Measurements from ENCODE around the gene STXBP4. TPM values are rescaled to one million over a fixed set of nuclear protein-coding genes. Genes with fewer than 3 reads are reported as not detected.
A peak's percentile ranks its signal among the peaks of the same experiment; 100 is the strongest.

Gene STXBP4
- total RNA-seq, 1 experiment from 2014 or later: 13.6 TPM

DNA sequence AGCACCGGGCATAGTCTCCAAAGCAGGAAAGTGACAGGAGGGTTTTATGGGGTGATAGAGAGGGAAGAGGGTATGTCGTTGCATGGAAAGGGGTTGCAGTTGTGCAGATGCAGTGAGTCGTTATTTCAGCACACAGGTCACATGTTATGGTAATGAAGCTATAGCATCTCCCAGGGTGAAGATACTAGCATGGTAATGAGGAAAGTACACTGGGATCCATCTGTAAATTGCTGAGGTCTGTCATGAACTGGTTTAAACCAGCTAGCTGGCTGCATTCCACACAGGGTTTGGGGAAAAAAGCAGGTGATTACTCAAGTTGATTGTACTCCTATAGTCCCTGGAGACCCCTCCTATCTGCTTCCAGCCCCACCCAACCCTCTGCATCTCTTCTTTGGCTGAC is 11.8 kb upstream of the STXBP4 start:
- no peak overlapping the region for H3K9ac ChIP-seq (ENCODE audit: low read length)
- no peaks in the 10 kb centered on the region for H4K20me1 ChIP-seq (ENCODE audit: insufficient read depth)
- H3K9me3 ChIP-seq (ENCODE audit: control insufficient read depth in 1 of 2, insufficient read depth in 1 of 2, low read depth in 1 of 2, low read length in 2 of 2): no peaks in the 10 kb centered on the region
- no peak for TF ChIP-seq SRF (IDR thresholded peaks at IDR 0.05; ENCODE audit: low read depth)
- TF ChIP-seq TCF7L2 (IDR thresholded peaks at IDR 0.05; ENCODE audit: borderline replicate concordance, extremely low read depth, insufficient read depth, insufficient read length): no peak
- TF ChIP-seq ZNF274 (IDR thresholded peaks at IDR 0.05; ENCODE audit: low read depth, low read length): no peak
- ATAC-seq (no peak), DNase-seq (ENCODE audit: low read depth, low spot score) (no peak)
- H3K36me3 ChIP-seq (ENCODE audit: control insufficient read depth in 1 of 2, insufficient read depth in 2 of 2, low read length in 2 of 2): peaks cover 38 to 47% of the 10 kb centered on the region in 2 experiments; a peak in 3 of 4 replicates
- H3K4me2 ChIP-seq (ENCODE audit: low read length): no peak overlapping the region
- intact Hi-C loops (cut with micrococcal nuclease): no loop called here
- no peaks in the 10 kb centered on the region for H3K27me3 ChIP-seq (ENCODE audit: insufficient read depth, low read length)
- CTCF ChIA-PET: no interaction called here
- H3K79me2 ChIP-seq (ENCODE audit: insufficient read depth, low read length): no peaks in the 10 kb centered on the region
- no peaks in the 10 kb centered on the region for H3K4me1 ChIP-seq (ENCODE audit: control insufficient read depth in 1 of 2, insufficient read depth in 2 of 2, low read length in 2 of 2)
- POLR2A ChIA-PET: interaction anchor here (1.1 kb wide), 1 partner anchor 19 kb away, joined by 3 read pairs; no protein-coding TSS in a partner anchor
- no peaks in the 10 kb centered on the region for H3K9me2 ChIP-seq (ENCODE audit: insufficient read depth)
- RAD21 ChIA-PET (ENCODE audit: low non-redundant PET in 1 of 2, low total read pairs in 2 of 2, uncharacterized antibody in 2 of 2, unreplicated experiment in 2 of 2): no interaction called here
- no TSS peak for BruUV-seq (replicated peaks)
- H3K27ac ChIP-seq (ENCODE audit: low read depth, low read length): no peak overlapping the region
- H2AFZ ChIP-seq (ENCODE audit: low read depth, low read length, poor library complexity, severe bottlenecking): no peak overlapping the region
- no peak overlapping the region for H3K4me3 ChIP-seq (replicated peaks in 1 of 2; ENCODE audit: low read depth in 1 of 2, low read length in 2 of 2)

DNA sequence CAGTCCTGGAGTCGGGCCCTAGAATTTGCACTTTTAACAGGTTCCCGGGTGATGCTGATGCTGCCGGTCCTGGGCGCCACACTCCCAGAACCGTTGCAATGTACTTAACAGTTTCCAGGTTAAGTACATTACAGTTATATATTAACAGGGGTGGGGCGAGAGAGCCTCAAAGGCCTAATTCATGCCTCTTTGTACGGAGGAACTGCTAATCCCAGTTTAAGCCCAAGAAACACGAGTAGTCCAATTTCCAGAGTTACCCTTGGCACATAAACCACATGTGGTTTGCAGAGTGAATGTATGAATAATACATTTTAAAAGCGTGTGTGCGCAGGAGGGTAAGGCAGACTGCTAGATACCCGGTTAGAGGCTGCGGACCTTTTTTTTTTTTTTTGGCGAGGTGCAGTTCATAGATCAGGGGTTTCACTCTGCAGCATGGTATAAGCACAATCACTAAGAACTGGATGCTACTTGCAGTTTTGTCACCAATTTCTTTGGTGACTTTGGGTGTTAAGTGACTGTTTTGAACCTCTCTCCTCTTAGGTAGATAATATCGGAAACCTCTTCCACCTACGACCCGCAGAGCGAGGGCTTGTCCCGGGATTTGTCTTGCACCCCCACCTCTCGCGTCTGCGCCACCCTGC is 824 bp upstream of the STXBP4 start:
- ChIA-PET RAD21 (ENCODE audit: low non-redundant PET in 1 of 2, low total read pairs in 2 of 2, uncharacterized antibody in 2 of 2, unreplicated experiment in 2 of 2) (no interaction called here), CTCF (no interaction called here), POLR2A (no interaction called here)
- Histone ChIP-seq H3K79me2 (ENCODE audit: insufficient read depth, low read length) (peaks cover 67% of the 10 kb centered on the region), H3K27ac (ENCODE audit: low read depth, low read length) (peak overlapping the region; percentile 73), H3K4me1 (ENCODE audit: control insufficient read depth in 1 of 2, insufficient read depth in 2 of 2, low read length in 2 of 2) (peaks cover 3 to 16% of the 10 kb centered on the region in 2 experiments; a peak in 3 of 4 replicates), H3K4me2 (ENCODE audit: low read length) (peak overlapping the region; percentile 91), H3K4me3 (replicated peaks in 1 of 2; ENCODE audit: low read depth in 1 of 2, low read length in 2 of 2) (peak overlapping the region; percentile 94 to 97), H3K9me3 (ENCODE audit: control insufficient read depth in 1 of 2, insufficient read depth in 1 of 2, low read depth in 1 of 2, low read length in 2 of 2) (no peaks in the 10 kb centered on the region), H4K20me1 (ENCODE audit: insufficient read depth) (no peaks in the 10 kb centered on the region), H3K36me3 (ENCODE audit: control insufficient read depth in 1 of 2, insufficient read depth in 2 of 2, low read length in 2 of 2) (peaks cover 16 to 26% of the 10 kb centered on the region in 2 experiments; a peak in 3 of 4 replicates), H3K9me2 (ENCODE audit: insufficient read depth) (no peaks in the 10 kb centered on the region), H3K9ac (ENCODE audit: low read length) (peak overlapping the region; percentile 87), H2AFZ (ENCODE audit: low read depth, low read length, poor library complexity, severe bottlenecking) (no peak overlapping the region), H3K27me3 (ENCODE audit: insufficient read depth, low read length) (no peaks in the 10 kb centered on the region)
- BruUV-seq (replicated peaks): TSS peak; percentile 54
- intact Hi-C loops (cut with micrococcal nuclease): loop anchor here (2.0 kb wide), 1 partner anchor 67 kb away; the partner anchor contains the start of gene TOM1L1
- ATAC-seq (no peak; the same call in 1 of the 2 replicates), DNase-seq (ENCODE audit: low read depth, low spot score) (peak; percentile 31)
- TF ChIP-seq TCF7L2 (IDR thresholded peaks at IDR 0.05; ENCODE audit: borderline replicate concordance, extremely low read depth, insufficient read depth, insufficient read length): no peak
- TF ChIP-seq, protein P1, sequence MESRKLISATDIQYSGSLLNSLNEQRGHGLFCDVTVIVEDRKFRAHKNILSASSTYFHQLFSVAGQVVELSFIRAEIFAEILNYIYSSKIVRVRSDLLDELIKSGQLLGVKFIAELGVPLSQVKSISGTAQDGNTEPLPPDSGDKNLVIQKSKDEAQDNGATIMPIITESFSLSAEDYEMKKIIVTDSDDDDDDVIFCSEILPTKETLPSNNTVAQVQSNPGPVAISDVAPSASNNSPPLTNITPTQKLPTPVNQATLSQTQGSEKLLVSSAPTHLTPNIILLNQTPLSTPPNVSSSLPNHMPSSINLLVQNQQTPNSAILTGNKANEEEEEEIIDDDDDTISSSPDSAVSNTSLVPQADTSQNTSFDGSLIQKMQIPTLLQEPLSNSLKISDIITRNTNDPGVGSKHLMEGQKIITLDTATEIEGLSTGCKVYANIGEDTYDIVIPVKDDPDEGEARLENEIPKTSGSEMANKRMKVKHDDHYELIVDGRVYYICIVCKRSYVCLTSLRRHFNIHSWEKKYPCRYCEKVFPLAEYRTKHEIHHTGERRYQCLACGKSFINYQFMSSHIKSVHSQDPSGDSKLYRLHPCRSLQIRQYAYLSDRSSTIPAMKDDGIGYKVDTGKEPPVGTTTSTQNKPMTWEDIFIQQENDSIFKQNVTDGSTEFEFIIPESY (IDR thresholded peaks at IDR 0.05; ENCODE audit: extremely low read depth, insufficient replicate concordance, low read length): peak; percentile 15
- TF ChIP-seq, protein P2, sequence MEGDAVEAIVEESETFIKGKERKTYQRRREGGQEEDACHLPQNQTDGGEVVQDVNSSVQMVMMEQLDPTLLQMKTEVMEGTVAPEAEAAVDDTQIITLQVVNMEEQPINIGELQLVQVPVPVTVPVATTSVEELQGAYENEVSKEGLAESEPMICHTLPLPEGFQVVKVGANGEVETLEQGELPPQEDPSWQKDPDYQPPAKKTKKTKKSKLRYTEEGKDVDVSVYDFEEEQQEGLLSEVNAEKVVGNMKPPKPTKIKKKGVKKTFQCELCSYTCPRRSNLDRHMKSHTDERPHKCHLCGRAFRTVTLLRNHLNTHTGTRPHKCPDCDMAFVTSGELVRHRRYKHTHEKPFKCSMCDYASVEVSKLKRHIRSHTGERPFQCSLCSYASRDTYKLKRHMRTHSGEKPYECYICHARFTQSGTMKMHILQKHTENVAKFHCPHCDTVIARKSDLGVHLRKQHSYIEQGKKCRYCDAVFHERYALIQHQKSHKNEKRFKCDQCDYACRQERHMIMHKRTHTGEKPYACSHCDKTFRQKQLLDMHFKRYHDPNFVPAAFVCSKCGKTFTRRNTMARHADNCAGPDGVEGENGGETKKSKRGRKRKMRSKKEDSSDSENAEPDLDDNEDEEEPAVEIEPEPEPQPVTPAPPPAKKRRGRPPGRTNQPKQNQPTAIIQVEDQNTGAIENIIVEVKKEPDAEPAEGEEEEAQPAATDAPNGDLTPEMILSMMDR (IDR thresholded peaks at IDR 0.05 in 2 of 3, conservative IDR thresholded peaks at IDR 0.05 in 1 of 3; ENCODE audit: borderline replicate concordance in 1 of 3, insufficient read depth in 1 of 3, low read depth in 2 of 3, low read length in 2 of 3): peak in 2 of 3 experiments; percentile 58 to 64; a peak in 3 of 6 replicates
